ENCODE results near the gene ARHGEF2. TPM values are rescaled to one million over a fixed set of nuclear protein-coding genes. Genes with fewer than 3 reads are reported as not detected.

The ARHGEF2 gene
- total RNA-seq, 1 experiment from 2014 or later: 90.1 TPM

DNA sequence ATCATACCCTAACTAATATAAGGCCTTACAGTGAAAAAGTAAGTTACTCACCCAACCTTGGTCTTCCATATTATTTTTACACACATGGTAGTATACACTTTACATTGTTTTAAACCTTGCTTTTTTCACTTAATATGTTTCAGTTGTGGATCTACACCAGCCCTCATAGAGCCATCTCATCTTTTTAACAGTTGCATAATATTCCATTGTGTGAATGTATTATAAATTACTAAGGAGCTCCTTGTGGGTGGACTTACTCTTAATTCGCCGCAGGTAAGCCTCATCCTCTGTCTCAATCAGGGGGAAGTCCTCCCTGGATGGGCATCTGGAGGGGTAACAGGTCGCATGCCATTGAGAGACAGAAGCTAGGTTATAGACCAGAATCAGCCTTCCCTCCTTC, 23.7 kb downstream of the ARHGEF2 start:
- peaks cover 0 to 4% of the 10 kb centered on the region in 2 experiments; a peak in 2 of 4 replicates for H3K4me1 ChIP-seq (ENCODE audit: control insufficient read depth in 1 of 2, insufficient read depth in 2 of 2, low read length in 2 of 2)
- intact Hi-C loops (cut with micrococcal nuclease): no loop called here
- ChIA-PET RAD21 (ENCODE audit: low non-redundant PET in 1 of 2, low total read pairs in 2 of 2, uncharacterized antibody in 2 of 2, unreplicated experiment in 2 of 2) (interaction anchor here in 1 of 2 experiments (0.8 kb wide), 1 partner anchor 111 kb away, joined by 3 read pairs; no protein-coding TSS in a partner anchor), CTCF (interaction anchor here (0.9 to 1.2 kb wide), 2 partner anchors 35 to 175 kb away, joined by 3 read pairs; no protein-coding TSS in a partner anchor), POLR2A (interaction anchor here (0.9 kb wide), 1 partner anchor 9 kb away, joined by 3 read pairs; no protein-coding TSS in a partner anchor)
- H3K4me2 ChIP-seq (ENCODE audit: low read length): no peak overlapping the region
- TF ChIP-seq JUND (IDR thresholded peaks at IDR 0.05) (0 out of 2 replicates have a peak, but pooled peaks have one; percentile 17), EZH2 (IDR thresholded peaks at IDR 0.05) (no peak)
- no peaks in the 10 kb centered on the region; the same call in 1 of the 2 replicates for H3K79me2 ChIP-seq (ENCODE audit: insufficient read depth, low read length)
- no peaks in the 10 kb centered on the region for H3K9me2 ChIP-seq (ENCODE audit: insufficient read depth)
- H3K36me3 ChIP-seq (ENCODE audit: control insufficient read depth in 1 of 2, insufficient read depth in 2 of 2, low read length in 2 of 2): peaks cover 35 to 49% of the 10 kb centered on the region in 2 experiments; a peak in 3 of 4 replicates
- no TSS peak for BruUV-seq (replicated peaks)
- no peaks in the 10 kb centered on the region for H3K27me3 ChIP-seq (ENCODE audit: insufficient read depth, low read length)
- no peaks in the 10 kb centered on the region for H3K9me3 ChIP-seq (ENCODE audit: control insufficient read depth in 1 of 2, insufficient read depth in 1 of 2, low read depth in 1 of 2, low read length in 2 of 2)
- ATAC-seq: no peak
- DNase-seq (ENCODE audit: low read depth, low spot score): no peak
- H4K20me1 ChIP-seq (ENCODE audit: insufficient read depth): no peaks in the 10 kb centered on the region
- H3K27ac ChIP-seq (ENCODE audit: low read depth, low read length): no peak overlapping the region
- no peak overlapping the region for H2AFZ ChIP-seq (ENCODE audit: low read depth, low read length, poor library complexity, severe bottlenecking)
- H3K9ac ChIP-seq (ENCODE audit: low read length): no peak overlapping the region
- H3K4me3 ChIP-seq (replicated peaks in 1 of 2; ENCODE audit: low read depth in 1 of 2, low read length in 2 of 2): no peak overlapping the region

DNA sequence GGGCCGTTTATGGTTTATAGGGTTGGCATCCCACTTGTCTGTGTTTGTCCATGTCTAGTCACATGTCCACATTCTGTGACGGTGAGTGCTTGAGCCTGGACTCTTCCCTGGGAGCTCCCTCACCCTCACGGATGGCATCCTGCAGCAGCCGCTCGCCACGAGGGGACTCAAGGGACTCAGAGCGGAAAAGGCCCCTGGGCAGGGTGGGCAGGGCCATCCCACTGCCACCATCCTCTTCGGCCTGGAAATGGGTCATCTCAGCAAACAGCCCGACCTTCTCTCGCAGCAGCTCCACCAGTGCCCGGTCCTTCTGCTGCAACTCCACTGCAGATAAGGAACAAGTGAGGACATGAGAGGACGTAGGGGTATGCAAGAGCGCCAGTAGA, 25.8 kb downstream of the ARHGEF2 start:
- no peak for DNase-seq (ENCODE audit: low read depth, low spot score)
- Histone ChIP-seq H3K4me2 (ENCODE audit: low read length) (no peak overlapping the region), H2AFZ (ENCODE audit: low read depth, low read length, poor library complexity, severe bottlenecking) (no peak overlapping the region), H3K9me3 (ENCODE audit: control insufficient read depth in 1 of 2, insufficient read depth in 1 of 2, low read depth in 1 of 2, low read length in 2 of 2) (no peaks in the 10 kb centered on the region), H3K79me2 (ENCODE audit: insufficient read depth, low read length) (no peaks in the 10 kb centered on the region), H3K9me2 (ENCODE audit: insufficient read depth) (no peaks in the 10 kb centered on the region), H3K36me3 (ENCODE audit: control insufficient read depth in 1 of 2, insufficient read depth in 2 of 2, low read length in 2 of 2) (peaks cover 44 to 51% of the 10 kb centered on the region in 2 experiments; a peak in 3 of 4 replicates), H3K9ac (ENCODE audit: low read length) (no peak overlapping the region), H3K27ac (ENCODE audit: low read depth, low read length) (no peak overlapping the region), H3K4me3 (replicated peaks in 1 of 2; ENCODE audit: low read depth in 1 of 2, low read length in 2 of 2) (no peak overlapping the region), H3K4me1 (ENCODE audit: control insufficient read depth in 1 of 2, insufficient read depth in 2 of 2, low read length in 2 of 2) (peaks cover 0 to 3% of the 10 kb centered on the region in 2 experiments; a peak in 1 of 4 replicates), H3K27me3 (ENCODE audit: insufficient read depth, low read length) (no peaks in the 10 kb centered on the region), H4K20me1 (ENCODE audit: insufficient read depth) (no peaks in the 10 kb centered on the region)
- CTCF ChIA-PET: no interaction called here
- POLR2A ChIA-PET: no interaction called here
- no TSS peak for BruUV-seq (replicated peaks)
- TF ChIP-seq SP1 (IDR thresholded peaks at IDR 0.05; ENCODE audit: low read depth): no peak
- TF ChIP-seq, protein P1, sequence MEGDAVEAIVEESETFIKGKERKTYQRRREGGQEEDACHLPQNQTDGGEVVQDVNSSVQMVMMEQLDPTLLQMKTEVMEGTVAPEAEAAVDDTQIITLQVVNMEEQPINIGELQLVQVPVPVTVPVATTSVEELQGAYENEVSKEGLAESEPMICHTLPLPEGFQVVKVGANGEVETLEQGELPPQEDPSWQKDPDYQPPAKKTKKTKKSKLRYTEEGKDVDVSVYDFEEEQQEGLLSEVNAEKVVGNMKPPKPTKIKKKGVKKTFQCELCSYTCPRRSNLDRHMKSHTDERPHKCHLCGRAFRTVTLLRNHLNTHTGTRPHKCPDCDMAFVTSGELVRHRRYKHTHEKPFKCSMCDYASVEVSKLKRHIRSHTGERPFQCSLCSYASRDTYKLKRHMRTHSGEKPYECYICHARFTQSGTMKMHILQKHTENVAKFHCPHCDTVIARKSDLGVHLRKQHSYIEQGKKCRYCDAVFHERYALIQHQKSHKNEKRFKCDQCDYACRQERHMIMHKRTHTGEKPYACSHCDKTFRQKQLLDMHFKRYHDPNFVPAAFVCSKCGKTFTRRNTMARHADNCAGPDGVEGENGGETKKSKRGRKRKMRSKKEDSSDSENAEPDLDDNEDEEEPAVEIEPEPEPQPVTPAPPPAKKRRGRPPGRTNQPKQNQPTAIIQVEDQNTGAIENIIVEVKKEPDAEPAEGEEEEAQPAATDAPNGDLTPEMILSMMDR (IDR thresholded peaks at IDR 0.05 in 2 of 3, conservative IDR thresholded peaks at IDR 0.05 in 1 of 3; ENCODE audit: borderline replicate concordance in 1 of 3, insufficient read depth in 1 of 3, low read depth in 2 of 3, low read length in 2 of 3): no peak
- no peak for TF ChIP-seq FOSL1 (IDR thresholded peaks at IDR 0.05; ENCODE audit: low read depth)
- no peak for TF ChIP-seq RAD21 (IDR thresholded peaks at IDR 0.05; ENCODE audit: low read depth)
- no peak for TF ChIP-seq ELF1 (IDR thresholded peaks at IDR 0.05; ENCODE audit: borderline replicate concordance, low read depth)
- TF ChIP-seq EZH2phosphoT487 (IDR thresholded peaks at IDR 0.05; ENCODE audit: borderline replicate concordance): no peak
- TF ChIP-seq TCF7L2 (IDR thresholded peaks at IDR 0.05; ENCODE audit: borderline replicate concordance, extremely low read depth, insufficient read depth, insufficient read length): no peak
- TF ChIP-seq, protein P2, sequence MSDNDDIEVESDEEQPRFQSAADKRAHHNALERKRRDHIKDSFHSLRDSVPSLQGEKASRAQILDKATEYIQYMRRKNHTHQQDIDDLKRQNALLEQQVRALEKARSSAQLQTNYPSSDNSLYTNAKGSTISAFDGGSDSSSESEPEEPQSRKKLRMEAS (IDR thresholded peaks at IDR 0.05): no peak
- TF ChIP-seq EGR1 (IDR thresholded peaks at IDR 0.05; ENCODE audit: low read depth): no peak
- ATAC-seq: no peak
- RAD21 ChIA-PET (ENCODE audit: low non-redundant PET in 1 of 2, low total read pairs in 2 of 2, uncharacterized antibody in 2 of 2, unreplicated experiment in 2 of 2): no interaction called here
- intact Hi-C loops (cut with micrococcal nuclease): no loop called here
